Caki2 (cell line): ENCODE results near the gene CDH15. TPM values are rescaled to one million over a fixed set of nuclear protein-coding genes. Genes with fewer than 3 reads are reported as not detected.

Experiments used
- DNase-seq: peaks from one replicate; pipeline ENCODE4 v3.0.0-alpha.2; 2015; ENCODE audit warnings: low read depth
- in situ Hi-C: cut with HindIII; loops from 2 replicates; pipeline ENCODE4 v1.10.0; 2016; ENCODE audit warnings: low sequenced_read_pairs, low pct_unique_long_range_greater_than_20kb, mixed read lengths
- total RNA-seq: library from RNA; depleted of rRNA; stranded (reverse); fragments of >200 nt; shearing (Covaris generic); gene quantifications from 2 replicates; pipeline ENCODE4 v1.2.3, GENCODE V29; 2014; ENCODE audit warnings: low replicate concordance

Gene CDH15
- total RNA-seq, 1 experiment from 2014 or later, result 0.51 TPM

DNA sequence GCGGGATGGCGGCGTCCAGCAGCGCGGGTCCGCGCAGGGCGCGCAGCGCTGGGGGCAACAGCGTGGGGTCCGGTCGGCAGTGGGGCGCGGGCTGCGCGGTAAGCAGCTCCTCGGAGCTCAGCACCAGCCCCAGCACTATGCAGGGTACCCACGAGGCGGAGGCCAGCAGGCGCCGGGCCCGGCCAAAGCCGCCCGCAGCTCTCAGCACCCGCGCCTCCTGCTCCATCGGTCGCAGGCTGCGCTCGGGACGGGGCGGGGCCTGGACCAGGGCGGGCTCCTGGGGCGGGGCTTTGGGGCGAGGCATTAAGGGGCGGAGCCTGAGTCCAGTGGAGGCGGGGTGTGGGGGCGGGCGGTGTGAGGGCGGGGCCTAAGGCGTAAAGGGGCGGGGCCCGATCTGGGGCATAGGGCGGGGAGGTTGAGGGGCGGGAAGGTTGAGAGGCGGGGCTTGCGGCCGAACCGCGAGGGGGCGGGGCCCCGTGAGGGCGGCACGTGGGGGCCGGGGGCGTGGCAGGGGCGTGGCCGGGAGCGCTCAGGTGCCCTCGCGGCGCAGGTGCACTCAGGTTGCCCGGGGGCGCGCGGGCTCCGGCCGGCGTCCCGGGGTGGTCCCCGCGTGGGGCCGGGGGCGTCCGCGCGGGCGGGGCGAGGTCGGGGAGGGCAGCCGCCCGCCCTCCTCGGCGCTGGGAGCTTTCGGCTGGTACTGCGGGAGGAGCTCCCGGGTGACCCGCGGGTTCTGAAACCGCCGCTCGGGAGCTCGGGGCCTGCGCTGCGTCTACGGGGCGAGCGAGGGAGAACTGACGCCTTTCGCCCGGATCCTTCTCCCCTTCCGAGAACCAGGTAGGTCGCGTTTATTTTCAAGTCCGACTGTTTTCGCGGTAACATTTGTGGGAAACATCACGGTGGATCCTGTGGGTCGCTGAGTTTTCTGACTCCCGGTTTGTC lies 30.2 kb downstream of the CDH15 start:
- no peak for DNase-seq
- in situ Hi-C loops, result no loop called here

DNA sequence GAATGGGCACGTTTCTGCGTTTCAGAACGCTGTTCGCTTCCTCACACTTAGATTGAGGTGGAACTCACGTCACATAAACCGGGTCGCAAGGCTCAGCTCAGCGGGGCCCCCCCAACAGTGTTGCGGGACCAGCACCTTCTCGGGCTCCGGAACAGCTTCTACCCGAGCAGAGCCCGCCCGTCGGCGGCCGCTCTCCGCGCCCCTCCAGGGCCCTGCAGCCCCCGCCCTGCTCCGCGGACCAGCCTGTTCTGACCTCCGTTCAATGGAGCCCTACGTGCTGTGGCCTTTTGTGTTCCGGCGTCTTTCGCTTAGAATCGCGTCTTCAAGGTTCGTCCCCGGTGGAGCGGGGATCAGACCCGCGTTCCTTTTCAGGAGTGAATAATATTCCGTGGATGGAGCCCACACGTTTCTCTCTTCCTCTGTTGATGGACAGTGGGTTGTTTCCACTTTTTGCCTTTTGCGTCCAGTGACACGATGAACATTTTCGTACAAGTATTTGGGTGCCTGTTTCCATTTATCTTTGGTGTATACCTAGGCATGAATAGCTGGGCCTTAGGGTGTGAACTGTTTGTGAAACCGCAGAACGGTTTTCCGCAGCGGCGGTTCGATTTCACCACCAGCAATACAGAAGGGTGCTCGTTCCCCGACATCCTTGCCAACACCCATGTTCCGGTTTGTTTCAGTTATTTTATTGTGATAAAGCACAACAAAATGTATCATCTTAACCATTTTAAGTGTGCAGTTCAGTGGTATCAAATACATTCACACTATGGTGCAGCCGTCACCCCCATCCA lies 31.1 kb downstream of the CDH15 start:
- in situ Hi-C loops, result no loop called here
- no peak for DNase-seq

- in situ Hi-C loops, result no loop called here
- DNase-seq, result no peak
These were observed 36.4 kb downstream of the CDH15 start for GRCh38 chr16:89207993-89208392.

GRCh38 chr16:89209522-89210044 lies 38.0 kb downstream of the CDH15 start:
- no peak for DNase-seq
- in situ Hi-C loops, result no loop called here

DNA sequence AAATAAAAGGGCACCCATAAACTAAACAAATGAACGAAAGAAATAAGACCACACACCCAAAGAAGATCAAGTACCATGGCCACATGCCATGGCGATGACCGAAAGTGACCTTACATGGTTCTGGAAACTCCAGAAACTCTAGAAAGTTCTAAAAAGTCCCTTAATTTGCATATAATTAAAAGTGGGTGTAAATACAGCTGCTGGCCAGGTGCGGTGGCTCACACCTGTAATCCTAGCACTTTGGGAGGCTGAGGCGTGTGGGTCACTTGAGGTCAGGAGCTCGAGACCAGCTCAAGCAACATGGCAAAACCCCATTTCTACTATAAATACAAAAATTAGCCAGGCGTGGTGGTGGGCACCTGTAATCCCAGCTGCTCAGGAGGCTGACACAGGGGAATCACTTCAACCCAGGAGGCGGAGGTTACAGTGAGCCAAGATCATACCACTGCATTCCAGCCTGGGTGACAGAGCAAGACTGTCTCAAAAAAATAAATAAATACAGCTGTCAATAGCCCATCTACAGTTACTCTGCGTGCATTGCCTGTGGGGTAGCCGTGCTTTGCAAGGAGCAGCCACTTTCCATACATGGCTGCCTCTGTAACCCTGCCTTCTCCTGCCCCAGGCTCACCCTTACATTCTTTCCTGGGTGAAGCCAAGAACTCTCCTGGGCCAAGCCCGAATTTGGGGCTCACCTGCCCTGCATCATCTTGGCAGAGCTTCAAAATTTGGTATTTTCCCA lies 38.8 kb downstream of the CDH15 start:
- peak; percentile 34 for DNase-seq
- in situ Hi-C loops, result no loop called here

DNA sequence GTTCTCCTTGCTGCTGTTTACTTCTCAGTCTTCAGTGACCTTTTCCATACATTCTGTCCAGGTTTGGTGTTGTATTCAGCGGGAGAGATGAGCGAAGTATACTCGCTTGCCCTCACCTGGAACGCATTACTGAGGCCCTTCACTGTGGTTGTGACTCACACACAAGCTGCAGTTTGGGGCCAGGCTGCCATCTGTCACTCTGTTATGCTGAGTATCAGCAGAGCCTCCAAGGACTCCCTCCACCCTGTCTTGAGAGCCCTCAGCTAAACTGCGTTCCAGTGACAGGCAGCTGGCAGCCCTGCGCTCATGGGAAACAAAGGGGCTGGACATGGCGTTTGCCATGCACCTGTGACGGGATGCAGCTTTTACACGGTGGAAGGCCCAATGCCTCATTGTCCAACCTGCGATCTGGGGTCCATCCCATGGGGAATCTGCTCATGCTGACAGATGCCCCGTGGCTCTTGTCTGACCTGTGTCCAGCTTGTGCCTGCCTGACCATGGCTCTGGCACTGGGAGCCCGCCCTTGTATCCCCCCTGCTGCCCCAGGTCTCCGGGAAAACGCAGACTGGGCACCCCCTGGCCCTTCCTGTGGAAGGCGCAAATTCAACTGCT lies 39.5 kb downstream of the CDH15 start:
- in situ Hi-C loops, result no loop called here
- no peak for DNase-seq

GRCh38 chr16:89216315-89217137 lies 45.0 kb downstream of the CDH15 start:
- in situ Hi-C loops, result no loop called here
- peak; percentile 77 for DNase-seq

GRCh38 chr16:89217138-89217387 lies 45.5 kb downstream of the CDH15 start:
- in situ Hi-C loops, result no loop called here

GRCh38 chr16:89217388-89218191 lies 46.0 kb downstream of the CDH15 start, which contains the start of gene ZNF778:
ZNF778 (plus strand) TSS chr16:89217703; CDS start chr16:89221128, 3,425 bp downstream.
- in situ Hi-C loops, result no loop called here

More at GRCh38 chr16:89217138-89217387, 45.5 kb downstream of the CDH15 start:
- DNase-seq, result no peak

GRCh38 chr16:89219365-89219764 lies 47.8 kb downstream of the CDH15 start:
- in situ Hi-C loops, result no loop called here
- DNase-seq, result no peak

More at GRCh38 chr16:89217388-89218191, 46.0 kb downstream of the CDH15 start, which contains the start of gene ZNF778:
- DNase-seq, result peak; percentile 79

GRCh38 chr16:89221604-89222003 lies 50.1 kb downstream of the CDH15 start:
- DNase-seq, result no peak
- in situ Hi-C loops, result no loop called here

GRCh38 chr16:89222931-89223330 lies 51.4 kb downstream of the CDH15 start:
- in situ Hi-C loops, result no loop called here
- no peak for DNase-seq

DNA sequence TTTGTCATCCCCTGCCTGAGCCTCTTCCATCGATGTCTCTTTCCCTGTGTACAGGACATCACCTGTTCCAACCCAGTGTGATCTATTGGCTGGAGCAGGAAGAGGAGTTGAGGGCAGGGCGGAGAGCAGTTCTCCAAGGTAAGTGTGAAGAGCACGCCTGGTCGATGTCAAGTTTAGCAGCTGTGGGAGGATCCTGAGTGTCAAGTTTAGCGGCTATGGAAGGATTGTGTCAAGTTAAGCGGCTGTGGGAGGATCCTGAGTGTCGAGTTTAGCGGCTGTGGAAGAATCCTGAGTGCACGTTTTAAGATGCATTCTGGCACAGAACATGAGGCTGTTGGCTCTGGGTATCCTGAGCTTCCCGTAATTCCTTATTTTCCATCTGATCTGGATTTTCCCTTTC lies 53.1 kb downstream of the CDH15 start:
- in situ Hi-C loops, result no loop called here
- no peak for DNase-seq

DNA sequence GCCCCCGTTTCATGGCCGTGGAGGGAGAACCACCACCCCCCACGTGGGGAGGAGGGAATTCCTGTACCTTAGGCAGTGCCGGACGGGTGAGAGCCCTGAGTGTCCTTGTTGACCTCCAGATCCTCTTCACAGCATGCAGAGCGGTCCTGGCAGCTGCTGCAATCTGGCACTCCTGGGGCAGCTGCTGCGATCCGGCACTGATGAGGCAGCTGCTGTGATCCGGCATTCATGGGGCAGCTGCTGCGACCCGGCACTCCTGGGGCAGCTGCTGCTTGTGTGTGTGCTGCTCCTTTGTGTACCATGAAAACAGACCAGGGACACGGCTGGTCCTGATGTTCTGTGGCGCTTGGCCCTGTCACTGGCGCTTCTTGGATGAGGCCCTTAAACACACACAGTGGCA lies 58.7 kb downstream of the CDH15 start:
- in situ Hi-C loops, result no loop called here
- no peak for DNase-seq

DNA sequence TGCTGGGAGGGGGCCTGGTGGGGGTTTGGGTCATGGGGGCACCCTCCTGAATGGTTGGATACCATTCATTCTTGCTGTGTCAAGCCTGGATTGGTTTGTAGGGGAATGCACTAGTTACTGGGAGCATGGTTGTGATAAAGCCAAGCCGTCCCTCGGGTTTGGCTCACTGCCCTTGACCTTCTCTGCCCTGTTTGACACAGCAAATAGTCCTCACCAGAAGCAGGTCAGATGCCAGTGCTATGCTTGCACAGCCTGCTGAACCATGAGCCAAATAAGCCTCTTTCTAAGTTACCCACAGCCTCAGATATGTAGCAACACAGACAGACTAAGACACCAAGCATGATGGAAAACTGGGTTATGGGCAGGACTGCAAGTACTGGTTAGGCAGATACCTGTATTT lies 60.6 kb downstream of the CDH15 start:
- in situ Hi-C loops, result no loop called here
- DNase-seq, result no peak

DNA sequence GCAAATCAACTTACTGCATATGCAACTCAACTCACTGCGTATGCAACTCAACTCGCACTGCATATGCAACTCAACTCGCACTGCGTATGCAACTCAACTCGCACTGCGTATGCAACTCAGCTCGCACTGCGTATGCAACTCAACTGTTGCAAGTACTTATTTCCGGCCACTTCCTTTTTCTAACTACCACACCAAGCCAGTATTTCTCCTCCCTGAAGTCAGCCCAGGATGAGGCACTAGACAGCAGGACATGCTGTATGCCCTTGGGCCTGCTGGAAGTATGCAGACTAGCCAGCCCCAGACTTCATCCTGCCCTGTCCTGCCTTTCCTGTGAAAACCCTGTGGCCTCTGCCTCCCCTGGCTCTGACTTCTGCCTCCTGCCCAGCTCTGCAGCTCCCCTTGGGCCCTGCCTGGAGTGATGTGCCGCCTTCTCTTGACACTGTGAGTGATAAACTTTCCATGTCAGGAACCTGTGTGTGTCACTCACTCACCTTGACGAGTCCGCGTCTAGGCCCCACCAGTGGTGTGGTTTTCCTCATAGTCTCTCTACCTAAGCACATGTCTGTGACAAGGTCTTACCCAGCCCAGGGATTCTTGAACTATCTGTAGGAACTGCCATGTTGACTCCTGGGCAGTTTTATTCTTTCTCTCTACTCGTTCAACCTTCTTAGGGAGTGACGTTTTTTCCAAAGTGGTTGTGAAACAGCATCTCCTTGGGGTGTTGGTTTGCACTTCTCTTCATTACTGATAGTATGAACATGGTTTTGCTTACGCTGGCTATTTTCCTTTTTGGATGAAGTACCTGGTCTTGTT lies 62.3 kb downstream of the CDH15 start:
- no peak for DNase-seq
- in situ Hi-C loops, result no loop called here
